Measurements from ENCODE around the gene FAM98C. TPM values are rescaled to one million over a fixed set of nuclear protein-coding genes. Genes with fewer than 3 reads are reported as not detected.

FAM98C gene
- total RNA-seq, 1 donor from 2014 or later, result 11.8 TPM

GRCh38 chr19:38388349-38389100 lies 14.4 kb upstream of the FAM98C start, which contains the start of gene SPRED3:
Gene SPRED3, plus strand, starts transcription at chr19:38388697. Its CDS starts 1,606 bp downstream, at chr19:38390303.
- no peak for DNase-seq (ENCODE audit: low read depth, low spot score)
- TF ChIP-seq, protein P1, sequence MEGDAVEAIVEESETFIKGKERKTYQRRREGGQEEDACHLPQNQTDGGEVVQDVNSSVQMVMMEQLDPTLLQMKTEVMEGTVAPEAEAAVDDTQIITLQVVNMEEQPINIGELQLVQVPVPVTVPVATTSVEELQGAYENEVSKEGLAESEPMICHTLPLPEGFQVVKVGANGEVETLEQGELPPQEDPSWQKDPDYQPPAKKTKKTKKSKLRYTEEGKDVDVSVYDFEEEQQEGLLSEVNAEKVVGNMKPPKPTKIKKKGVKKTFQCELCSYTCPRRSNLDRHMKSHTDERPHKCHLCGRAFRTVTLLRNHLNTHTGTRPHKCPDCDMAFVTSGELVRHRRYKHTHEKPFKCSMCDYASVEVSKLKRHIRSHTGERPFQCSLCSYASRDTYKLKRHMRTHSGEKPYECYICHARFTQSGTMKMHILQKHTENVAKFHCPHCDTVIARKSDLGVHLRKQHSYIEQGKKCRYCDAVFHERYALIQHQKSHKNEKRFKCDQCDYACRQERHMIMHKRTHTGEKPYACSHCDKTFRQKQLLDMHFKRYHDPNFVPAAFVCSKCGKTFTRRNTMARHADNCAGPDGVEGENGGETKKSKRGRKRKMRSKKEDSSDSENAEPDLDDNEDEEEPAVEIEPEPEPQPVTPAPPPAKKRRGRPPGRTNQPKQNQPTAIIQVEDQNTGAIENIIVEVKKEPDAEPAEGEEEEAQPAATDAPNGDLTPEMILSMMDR (conservative IDR thresholded peaks at IDR 0.05), result no peak
- no peaks in the 10 kb centered on the region for H3K9me3 Mint-ChIP-seq

GRCh38 chr19:38389101-38389925 lies 13.6 kb upstream of the FAM98C start:
- H3K4me1 Mint-ChIP-seq, result peaks cover 43% of the 10 kb centered on the region
- peak overlapping the region; percentile 92 for H3K4me3 Mint-ChIP-seq
- H3K36me3 Mint-ChIP-seq (ENCODE audit: low read depth), result peaks cover 17% of the 10 kb centered on the region
- peak overlapping the region; percentile 89 for H3K27ac Mint-ChIP-seq (ENCODE audit: unreplicated experiment)
- H3K27me3 Mint-ChIP-seq (ENCODE audit: low read depth), result peaks cover 7% of the 10 kb centered on the region
- TF ChIP-seq, protein P1 (conservative IDR thresholded peaks at IDR 0.05), result no peak
- DNase-seq (ENCODE audit: low read depth, low spot score), result peak; percentile 24
- peaks cover 2% of the 10 kb centered on the region for H3K9me3 Mint-ChIP-seq

More at GRCh38 chr19:38388349-38389100, 14.4 kb upstream of the FAM98C start, which contains the start of gene SPRED3:
- H3K27me3 Mint-ChIP-seq (ENCODE audit: low read depth), result peaks cover 4% of the 10 kb centered on the region
- H3K27ac Mint-ChIP-seq (ENCODE audit: unreplicated experiment), result peak within 1 kb of the TSS; percentile 89
- peaks cover 35% of the 10 kb centered on the region for H3K4me1 Mint-ChIP-seq
- peak within 1 kb of the TSS; percentile 96 for H3K4me3 Mint-ChIP-seq
- peaks cover 9% of the 10 kb centered on the region for H3K36me3 Mint-ChIP-seq (ENCODE audit: low read depth)

DNA sequence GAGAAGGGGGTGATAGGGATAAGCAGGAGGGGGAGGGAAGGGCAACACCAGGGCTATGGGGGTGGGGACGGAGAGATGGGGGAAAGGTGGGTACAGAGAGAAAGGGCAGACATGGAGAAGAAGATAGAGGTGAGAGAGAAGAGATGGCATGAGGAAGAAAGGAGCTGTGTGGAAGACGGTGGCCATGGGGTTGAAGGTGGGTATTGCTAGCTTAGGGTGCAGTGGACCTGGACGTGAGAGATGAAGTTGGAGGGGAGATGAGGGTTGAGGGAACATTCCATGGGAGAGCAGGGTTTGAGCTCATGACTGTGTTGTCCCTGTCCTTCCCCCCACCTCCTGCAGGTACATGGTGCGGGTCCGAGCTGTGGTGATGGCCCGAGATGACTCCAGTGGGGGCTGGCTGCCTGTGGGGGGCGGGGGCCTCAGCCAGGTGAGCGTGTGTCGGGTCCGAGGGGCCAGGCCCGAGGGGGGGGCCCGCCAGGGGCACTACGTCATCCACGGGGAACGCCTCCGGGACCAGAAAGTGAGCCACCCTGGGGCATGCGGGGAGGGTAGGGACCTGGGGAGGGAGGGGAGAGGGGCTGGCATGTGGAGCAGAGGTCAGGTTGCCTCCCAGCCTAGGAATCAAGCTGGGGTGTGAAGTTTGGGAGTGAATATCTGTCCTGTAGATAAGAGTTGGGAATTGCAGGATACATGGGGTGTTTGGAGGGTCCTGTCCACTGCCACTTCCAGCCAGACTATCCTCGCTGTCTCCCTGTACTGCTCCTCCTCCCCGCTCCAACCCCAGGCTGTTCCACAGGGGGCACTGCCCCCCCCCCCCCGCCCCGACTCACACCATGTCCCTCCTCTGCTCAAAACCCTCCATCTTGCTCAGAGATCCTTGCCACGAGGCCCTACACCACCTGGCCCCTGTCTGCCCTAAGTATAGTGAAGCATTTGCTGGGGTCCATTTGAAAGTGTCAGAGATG lies 12.7 kb upstream of the FAM98C start:
- peak overlapping the region; percentile 92 for H3K4me3 Mint-ChIP-seq
- peaks cover 43% of the 10 kb centered on the region for H3K4me1 Mint-ChIP-seq
- peaks cover 22% of the 10 kb centered on the region for H3K36me3 Mint-ChIP-seq (ENCODE audit: low read depth)
- peaks cover 7% of the 10 kb centered on the region for H3K27me3 Mint-ChIP-seq (ENCODE audit: low read depth)
- no peak for DNase-seq (ENCODE audit: low read depth, low spot score)
- H3K27ac Mint-ChIP-seq (ENCODE audit: unreplicated experiment), result no peak overlapping the region
- TF ChIP-seq, protein P1 (conservative IDR thresholded peaks at IDR 0.05), result no peak
- peaks cover 2% of the 10 kb centered on the region for H3K9me3 Mint-ChIP-seq

DNA sequence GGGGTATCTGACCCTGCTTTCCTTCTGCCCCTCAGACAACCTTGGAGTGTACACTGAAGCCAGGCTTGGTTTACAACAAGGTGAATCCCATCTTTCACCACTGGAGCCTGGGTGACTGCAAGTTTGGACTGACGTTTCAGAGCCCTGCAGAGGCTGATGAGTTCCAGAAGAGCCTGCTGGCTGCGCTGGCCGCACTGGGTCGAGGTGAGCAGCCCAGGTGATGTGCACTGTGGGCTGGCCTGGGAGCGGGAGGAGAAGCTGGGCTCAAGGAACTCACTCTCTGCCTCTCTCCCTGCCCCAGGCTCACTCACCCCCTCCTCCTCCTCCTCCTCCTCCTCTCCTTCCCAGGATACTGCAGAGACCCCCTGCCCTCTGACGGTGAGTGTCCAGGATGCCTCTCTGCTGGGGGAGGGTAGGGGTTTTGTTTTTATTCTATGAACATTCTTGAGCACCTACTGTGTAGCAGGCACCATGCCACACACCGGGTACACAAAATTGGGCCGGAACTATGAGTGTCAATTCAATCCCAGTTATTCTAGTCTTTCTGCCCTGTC lies 10.9 kb upstream of the FAM98C start:
- H3K4me1 Mint-ChIP-seq, result peaks cover 43% of the 10 kb centered on the region
- H3K9me3 Mint-ChIP-seq, result peaks cover 2% of the 10 kb centered on the region
- TF ChIP-seq, protein P1 (conservative IDR thresholded peaks at IDR 0.05), result no peak
- no peak for DNase-seq (ENCODE audit: low read depth, low spot score)
- peaks cover 7% of the 10 kb centered on the region for H3K27me3 Mint-ChIP-seq (ENCODE audit: low read depth)
- H3K27ac Mint-ChIP-seq (ENCODE audit: unreplicated experiment), result no peak overlapping the region
- H3K4me3 Mint-ChIP-seq, result peak overlapping the region; percentile 60
- H3K36me3 Mint-ChIP-seq (ENCODE audit: low read depth), result peaks cover 29% of the 10 kb centered on the region

Measured in neural crest cell (in vitro differentiated cells).